ENCODE data around the gene FGF18. TPM values are rescaled to one million over a fixed set of nuclear protein-coding genes. Genes with fewer than 3 reads are reported as not detected.

Gene FGF18
- total and polyA plus RNA-seq, 2 experiments from 2014 or later, result 0.56 to 0.86 TPM

GRCh38 chr5:171477101-171477500 is 57.7 kb downstream of the FGF18 start (continued):
- TF ChIP-seq, protein P1, sequence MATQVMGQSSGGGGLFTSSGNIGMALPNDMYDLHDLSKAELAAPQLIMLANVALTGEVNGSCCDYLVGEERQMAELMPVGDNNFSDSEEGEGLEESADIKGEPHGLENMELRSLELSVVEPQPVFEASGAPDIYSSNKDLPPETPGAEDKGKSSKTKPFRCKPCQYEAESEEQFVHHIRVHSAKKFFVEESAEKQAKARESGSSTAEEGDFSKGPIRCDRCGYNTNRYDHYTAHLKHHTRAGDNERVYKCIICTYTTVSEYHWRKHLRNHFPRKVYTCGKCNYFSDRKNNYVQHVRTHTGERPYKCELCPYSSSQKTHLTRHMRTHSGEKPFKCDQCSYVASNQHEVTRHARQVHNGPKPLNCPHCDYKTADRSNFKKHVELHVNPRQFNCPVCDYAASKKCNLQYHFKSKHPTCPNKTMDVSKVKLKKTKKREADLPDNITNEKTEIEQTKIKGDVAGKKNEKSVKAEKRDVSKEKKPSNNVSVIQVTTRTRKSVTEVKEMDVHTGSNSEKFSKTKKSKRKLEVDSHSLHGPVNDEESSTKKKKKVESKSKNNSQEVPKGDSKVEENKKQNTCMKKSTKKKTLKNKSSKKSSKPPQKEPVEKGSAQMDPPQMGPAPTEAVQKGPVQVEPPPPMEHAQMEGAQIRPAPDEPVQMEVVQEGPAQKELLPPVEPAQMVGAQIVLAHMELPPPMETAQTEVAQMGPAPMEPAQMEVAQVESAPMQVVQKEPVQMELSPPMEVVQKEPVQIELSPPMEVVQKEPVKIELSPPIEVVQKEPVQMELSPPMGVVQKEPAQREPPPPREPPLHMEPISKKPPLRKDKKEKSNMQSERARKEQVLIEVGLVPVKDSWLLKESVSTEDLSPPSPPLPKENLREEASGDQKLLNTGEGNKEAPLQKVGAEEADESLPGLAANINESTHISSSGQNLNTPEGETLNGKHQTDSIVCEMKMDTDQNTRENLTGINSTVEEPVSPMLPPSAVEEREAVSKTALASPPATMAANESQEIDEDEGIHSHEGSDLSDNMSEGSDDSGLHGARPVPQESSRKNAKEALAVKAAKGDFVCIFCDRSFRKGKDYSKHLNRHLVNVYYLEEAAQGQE (IDR thresholded peaks at IDR 0.05; ENCODE audit: unreplicated experiment), result no peak
- TF ChIP-seq EZH2phosphoT487 (IDR thresholded peaks at IDR 0.05; ENCODE audit: unreplicated experiment), result no peak

GRCh38 chr5:171477666-171478065 is 58.2 kb downstream of the FGF18 start:
- Histone ChIP-seq H3K27ac (ENCODE audit: low read depth) (no peak overlapping the region), H3K4me3 (no peak overlapping the region), H2AFZ (no peak overlapping the region), H4K20me1 (replicated peaks; ENCODE audit: insufficient read depth) (no peaks in the 10 kb centered on the region), H3K27me3 (ENCODE audit: insufficient read depth) (no peaks in the 10 kb centered on the region), H3K9me2 (ENCODE audit: insufficient read depth) (no peaks in the 10 kb centered on the region), H3K36me3 (ENCODE audit: insufficient read depth) (no peaks in the 10 kb centered on the region), H3K4me1 (ENCODE audit: insufficient read depth) (no peaks in the 10 kb centered on the region), H3K79me2 (replicated peaks; ENCODE audit: insufficient read depth) (no peaks in the 10 kb centered on the region), H3K4me2 (no peak overlapping the region), H3F3A (replicated peaks; ENCODE audit: low read depth) (no peaks in the 10 kb centered on the region)
- Mint-ChIP-seq H3K4me3 (no peak overlapping the region), H3K27me3 (ENCODE audit: insufficient read depth, low read depth, poor library complexity) (peaks cover 2% of the 10 kb centered on the region), H3K4me1 (peaks cover 8% of the 10 kb centered on the region), H3K36me3 (ENCODE audit: low read depth) (no peaks in the 10 kb centered on the region), H3K27ac (no peak overlapping the region), H3K9me3 (no peaks in the 10 kb centered on the region; the same call in 2 of the 3 replicates)
- TF ChIP-seq EZH2phosphoT487 (IDR thresholded peaks at IDR 0.05; ENCODE audit: unreplicated experiment), result no peak
- TF ChIP-seq CREB1 (CRISPR knock-in tag; IDR thresholded peaks at IDR 0.05; ENCODE audit: low read depth), result no peak
- TF ChIP-seq, protein P2, sequence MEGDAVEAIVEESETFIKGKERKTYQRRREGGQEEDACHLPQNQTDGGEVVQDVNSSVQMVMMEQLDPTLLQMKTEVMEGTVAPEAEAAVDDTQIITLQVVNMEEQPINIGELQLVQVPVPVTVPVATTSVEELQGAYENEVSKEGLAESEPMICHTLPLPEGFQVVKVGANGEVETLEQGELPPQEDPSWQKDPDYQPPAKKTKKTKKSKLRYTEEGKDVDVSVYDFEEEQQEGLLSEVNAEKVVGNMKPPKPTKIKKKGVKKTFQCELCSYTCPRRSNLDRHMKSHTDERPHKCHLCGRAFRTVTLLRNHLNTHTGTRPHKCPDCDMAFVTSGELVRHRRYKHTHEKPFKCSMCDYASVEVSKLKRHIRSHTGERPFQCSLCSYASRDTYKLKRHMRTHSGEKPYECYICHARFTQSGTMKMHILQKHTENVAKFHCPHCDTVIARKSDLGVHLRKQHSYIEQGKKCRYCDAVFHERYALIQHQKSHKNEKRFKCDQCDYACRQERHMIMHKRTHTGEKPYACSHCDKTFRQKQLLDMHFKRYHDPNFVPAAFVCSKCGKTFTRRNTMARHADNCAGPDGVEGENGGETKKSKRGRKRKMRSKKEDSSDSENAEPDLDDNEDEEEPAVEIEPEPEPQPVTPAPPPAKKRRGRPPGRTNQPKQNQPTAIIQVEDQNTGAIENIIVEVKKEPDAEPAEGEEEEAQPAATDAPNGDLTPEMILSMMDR (conservative IDR thresholded peaks at IDR 0.05; ENCODE audit: low read depth in 2 of 2), result no peak
- TF ChIP-seq, protein P3, sequence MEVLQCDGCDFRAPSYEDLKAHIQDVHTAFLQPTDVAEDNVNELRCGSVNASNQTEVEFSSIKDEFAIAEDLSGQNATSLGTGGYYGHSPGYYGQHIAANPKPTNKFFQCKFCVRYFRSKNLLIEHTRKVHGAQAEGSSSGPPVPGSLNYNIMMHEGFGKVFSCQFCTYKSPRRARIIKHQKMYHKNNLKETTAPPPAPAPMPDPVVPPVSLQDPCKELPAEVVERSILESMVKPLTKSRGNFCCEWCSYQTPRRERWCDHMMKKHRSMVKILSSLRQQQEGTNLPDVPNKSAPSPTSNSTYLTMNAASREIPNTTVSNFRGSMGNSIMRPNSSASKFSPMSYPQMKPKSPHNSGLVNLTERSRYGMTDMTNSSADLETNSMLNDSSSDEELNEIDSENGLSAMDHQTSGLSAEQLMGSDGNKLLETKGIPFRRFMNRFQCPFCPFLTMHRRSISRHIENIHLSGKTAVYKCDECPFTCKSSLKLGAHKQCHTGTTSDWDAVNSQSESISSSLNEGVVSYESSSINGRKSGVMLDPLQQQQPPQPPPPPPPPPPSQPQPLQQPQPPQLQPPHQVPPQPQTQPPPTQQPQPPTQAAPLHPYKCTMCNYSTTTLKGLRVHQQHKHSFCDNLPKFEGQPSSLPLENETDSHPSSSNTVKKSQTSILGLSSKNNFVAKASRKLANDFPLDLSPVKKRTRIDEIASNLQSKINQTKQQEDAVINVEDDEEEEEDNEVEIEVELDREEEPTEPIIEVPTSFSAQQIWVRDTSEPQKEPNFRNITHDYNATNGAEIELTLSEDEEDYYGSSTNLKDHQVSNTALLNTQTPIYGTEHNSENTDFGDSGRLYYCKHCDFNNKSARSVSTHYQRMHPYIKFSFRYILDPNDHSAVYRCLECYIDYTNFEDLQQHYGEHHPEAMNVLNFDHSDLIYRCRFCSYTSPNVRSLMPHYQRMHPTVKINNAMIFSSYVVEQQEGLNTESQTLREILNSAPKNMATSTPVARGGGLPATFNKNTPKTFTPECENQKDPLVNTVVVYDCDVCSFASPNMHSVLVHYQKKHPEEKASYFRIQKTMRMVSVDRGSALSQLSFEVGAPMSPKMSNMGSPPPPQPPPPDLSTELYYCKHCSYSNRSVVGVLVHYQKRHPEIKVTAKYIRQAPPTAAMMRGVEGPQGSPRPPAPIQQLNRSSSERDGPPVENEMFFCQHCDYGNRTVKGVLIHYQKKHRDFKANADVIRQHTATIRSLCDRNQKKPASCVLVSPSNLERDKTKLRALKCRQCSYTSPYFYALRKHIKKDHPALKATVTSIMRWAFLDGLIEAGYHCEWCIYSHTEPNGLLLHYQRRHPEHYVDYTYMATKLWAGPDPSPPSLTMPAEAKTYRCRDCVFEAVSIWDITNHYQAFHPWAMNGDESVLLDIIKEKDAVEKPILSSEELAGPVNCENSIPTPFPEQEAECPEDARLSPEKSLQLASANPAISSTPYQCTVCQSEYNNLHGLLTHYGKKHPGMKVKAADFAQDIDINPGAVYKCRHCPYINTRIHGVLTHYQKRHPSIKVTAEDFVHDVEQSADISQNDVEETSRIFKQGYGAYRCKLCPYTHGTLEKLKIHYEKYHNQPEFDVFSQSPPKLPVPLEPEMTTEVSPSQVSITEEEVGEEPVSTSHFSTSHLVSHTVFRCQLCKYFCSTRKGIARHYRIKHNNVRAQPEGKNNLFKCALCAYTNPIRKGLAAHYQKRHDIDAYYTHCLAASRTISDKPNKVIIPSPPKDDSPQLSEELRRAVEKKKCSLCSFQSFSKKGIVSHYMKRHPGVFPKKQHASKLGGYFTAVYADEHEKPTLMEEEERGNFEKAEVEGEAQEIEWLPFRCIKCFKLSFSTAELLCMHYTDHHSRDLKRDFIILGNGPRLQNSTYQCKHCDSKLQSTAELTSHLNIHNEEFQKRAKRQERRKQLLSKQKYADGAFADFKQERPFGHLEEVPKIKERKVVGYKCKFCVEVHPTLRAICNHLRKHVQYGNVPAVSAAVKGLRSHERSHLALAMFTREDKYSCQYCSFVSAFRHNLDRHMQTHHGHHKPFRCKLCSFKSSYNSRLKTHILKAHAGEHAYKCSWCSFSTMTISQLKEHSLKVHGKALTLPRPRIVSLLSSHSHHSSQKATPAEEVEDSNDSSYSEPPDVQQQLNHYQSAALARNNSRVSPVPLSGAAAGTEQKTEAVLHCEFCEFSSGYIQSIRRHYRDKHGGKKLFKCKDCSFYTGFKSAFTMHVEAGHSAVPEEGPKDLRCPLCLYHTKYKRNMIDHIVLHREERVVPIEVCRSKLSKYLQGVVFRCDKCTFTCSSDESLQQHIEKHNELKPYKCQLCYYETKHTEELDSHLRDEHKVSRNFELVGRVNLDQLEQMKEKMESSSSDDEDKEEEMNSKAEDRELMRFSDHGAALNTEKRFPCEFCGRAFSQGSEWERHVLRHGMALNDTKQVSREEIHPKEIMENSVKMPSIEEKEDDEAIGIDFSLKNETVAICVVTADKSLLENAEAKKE (CRISPR knock-in tag; IDR thresholded peaks at IDR 0.05), result no peak
- TF ChIP-seq STAT1 (IDR thresholded peaks at IDR 0.05; ENCODE audit: unreplicated experiment), result no peak
- TF ChIP-seq POLR2AphosphoS5 (IDR thresholded peaks at IDR 0.05; ENCODE audit: low read depth), result no peak
- TF ChIP-seq, protein P1 (IDR thresholded peaks at IDR 0.05; ENCODE audit: unreplicated experiment), result no peak
- no peak for TF ChIP-seq JUNB (IDR thresholded peaks at IDR 0.05; ENCODE audit: unreplicated experiment)
- DNase-seq (ENCODE audit: low spot score), result no peak
- no peak for ATAC-seq
